ENCODE data around the gene ITGA11.

DNA sequence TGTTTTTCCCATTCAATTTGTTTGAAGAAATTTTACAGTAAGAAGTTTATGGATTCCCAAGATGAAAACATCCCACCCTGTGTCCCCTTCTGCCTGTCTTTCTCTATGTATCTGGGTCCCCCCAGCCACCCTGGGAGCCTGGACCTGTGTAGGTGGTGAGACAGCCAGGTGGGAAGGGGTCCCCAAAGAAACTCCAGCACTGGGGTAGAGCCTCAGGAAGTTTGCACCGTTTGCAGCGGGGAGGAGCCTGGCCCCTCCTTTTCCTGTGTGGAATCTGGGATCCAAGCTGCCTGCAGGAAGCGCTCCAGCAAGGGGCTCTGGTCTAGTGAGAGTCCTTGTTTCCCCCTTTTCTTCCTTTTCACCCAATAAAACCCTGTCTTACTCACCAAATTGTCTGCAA lies 49.4 kb upstream of the ITGA11 start:
- TF ChIP-seq, protein P1, sequence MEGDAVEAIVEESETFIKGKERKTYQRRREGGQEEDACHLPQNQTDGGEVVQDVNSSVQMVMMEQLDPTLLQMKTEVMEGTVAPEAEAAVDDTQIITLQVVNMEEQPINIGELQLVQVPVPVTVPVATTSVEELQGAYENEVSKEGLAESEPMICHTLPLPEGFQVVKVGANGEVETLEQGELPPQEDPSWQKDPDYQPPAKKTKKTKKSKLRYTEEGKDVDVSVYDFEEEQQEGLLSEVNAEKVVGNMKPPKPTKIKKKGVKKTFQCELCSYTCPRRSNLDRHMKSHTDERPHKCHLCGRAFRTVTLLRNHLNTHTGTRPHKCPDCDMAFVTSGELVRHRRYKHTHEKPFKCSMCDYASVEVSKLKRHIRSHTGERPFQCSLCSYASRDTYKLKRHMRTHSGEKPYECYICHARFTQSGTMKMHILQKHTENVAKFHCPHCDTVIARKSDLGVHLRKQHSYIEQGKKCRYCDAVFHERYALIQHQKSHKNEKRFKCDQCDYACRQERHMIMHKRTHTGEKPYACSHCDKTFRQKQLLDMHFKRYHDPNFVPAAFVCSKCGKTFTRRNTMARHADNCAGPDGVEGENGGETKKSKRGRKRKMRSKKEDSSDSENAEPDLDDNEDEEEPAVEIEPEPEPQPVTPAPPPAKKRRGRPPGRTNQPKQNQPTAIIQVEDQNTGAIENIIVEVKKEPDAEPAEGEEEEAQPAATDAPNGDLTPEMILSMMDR (conservative IDR thresholded peaks at IDR 0.05 in 1 of 2, IDR thresholded peaks at IDR 0.05 in 1 of 2; ENCODE audit: low read depth in 1 of 2, low read length in 2 of 2) = no peak
- TF ChIP-seq EZH2 (IDR thresholded peaks at IDR 0.05; ENCODE audit: low read length, missing control alignments) = no peak

All from fibroblast of lung (primary cell).